Neural progenitor cell (in vitro differentiated cells): ENCODE results near the gene SRRM1.

Experiments
- EZH2phosphoT487 ChIP-seq: fragments of 200-600 bp; sonication (generic); IDR thresholded peaks from 2 replicates; pipeline ENCODE4 v1.6.1; 2017; ENCODE audit warnings: antibody characterized with exemption
- TF ChIP-seq, protein P1 (sequence below): fragments of 200-600 bp; sonication (generic); IDR thresholded peaks from 2 replicates; pipeline ENCODE4 v1.5.1; 2017; ENCODE audit warnings: antibody characterized with exemption, mild to moderate bottlenecking

DNA sequence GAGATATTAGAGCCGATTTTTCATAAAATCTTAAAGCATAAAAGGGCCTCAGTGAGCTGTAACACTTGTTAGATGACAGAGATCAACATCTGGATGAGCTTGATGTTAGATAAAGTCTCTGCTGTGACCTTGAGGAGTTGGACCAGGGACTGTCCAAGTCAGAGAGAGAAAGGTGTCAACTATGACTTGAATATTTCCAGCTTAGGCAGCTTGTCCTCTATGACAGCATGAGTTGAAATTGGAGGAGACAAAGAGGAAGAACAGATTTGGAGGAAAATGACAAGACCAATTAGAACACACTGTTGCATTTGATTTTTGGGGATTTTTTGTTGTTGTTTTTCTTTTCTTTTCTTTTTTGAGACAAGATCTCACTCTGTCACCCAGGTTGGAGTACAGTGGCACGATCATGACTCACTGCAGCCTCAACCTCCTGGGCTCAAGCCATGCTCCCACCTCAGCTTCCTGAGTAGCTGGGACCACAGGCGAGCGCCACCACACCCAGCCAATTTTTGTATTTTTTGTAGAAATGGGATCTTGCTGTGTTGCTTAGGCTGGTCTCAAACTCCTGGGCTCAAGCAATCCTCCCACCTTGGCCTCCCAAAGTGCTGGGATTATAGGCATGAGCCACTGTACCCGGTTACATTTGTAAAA, 66.8 kb downstream of the SRRM1 start:
- TF ChIP-seq, protein P1, sequence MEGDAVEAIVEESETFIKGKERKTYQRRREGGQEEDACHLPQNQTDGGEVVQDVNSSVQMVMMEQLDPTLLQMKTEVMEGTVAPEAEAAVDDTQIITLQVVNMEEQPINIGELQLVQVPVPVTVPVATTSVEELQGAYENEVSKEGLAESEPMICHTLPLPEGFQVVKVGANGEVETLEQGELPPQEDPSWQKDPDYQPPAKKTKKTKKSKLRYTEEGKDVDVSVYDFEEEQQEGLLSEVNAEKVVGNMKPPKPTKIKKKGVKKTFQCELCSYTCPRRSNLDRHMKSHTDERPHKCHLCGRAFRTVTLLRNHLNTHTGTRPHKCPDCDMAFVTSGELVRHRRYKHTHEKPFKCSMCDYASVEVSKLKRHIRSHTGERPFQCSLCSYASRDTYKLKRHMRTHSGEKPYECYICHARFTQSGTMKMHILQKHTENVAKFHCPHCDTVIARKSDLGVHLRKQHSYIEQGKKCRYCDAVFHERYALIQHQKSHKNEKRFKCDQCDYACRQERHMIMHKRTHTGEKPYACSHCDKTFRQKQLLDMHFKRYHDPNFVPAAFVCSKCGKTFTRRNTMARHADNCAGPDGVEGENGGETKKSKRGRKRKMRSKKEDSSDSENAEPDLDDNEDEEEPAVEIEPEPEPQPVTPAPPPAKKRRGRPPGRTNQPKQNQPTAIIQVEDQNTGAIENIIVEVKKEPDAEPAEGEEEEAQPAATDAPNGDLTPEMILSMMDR = no peak
- no peak for TF ChIP-seq EZH2phosphoT487
